GM23338 (cell line): ENCODE data around the gene COA1. TPM values are rescaled to one million over a fixed set of nuclear protein-coding genes. Genes with fewer than 3 reads are reported as not detected.

Source experiments
- ATAC-seq: fragments of 200-7000 bp; cut with Tn5 transposase; 3 replicates; pipeline ENCODE4 v1.9.1; 2020
- DNase-seq: peaks from one replicate; pipeline ENCODE4 v3.0.0-alpha.2; 2015; ENCODE audit warnings: low spot score
- H2AFZ ChIP-seq: fragments of 200-600 bp; sonication (generic); 2 replicates; pipeline ENCODE4 v1.8.0; 2016; ENCODE audit warnings: antibody characterized with exemption, mild to moderate bottlenecking, moderate library complexity
- H3F3A ChIP-seq: fragments of 200-600 bp; sonication (generic); replicated peaks from 2 replicates; pipeline ENCODE4 v1.8.0; 2017; ENCODE audit warnings: antibody characterized with exemption, mixed run types, low read depth
- H3K27ac ChIP-seq: fragments of 200-600 bp; sonication (generic); 2 replicates; pipeline ENCODE4 v1.6.1; 2016; ENCODE audit warnings: low read depth
- H3K27me3 ChIP-seq: fragments of 200-600 bp; sonication (generic); 2 replicates; pipeline ENCODE4 v1.8.0; 2016; ENCODE audit warnings: mild to moderate bottlenecking, mixed run types, moderate library complexity; ENCODE audit not compliant: insufficient read depth
- H3K36me3 ChIP-seq: fragments of 200-600 bp; sonication (generic); 2 replicates; pipeline ENCODE4 v1.8.0; 2016; ENCODE audit warnings: mild to moderate bottlenecking; ENCODE audit not compliant: insufficient read depth
- H3K4me1 ChIP-seq: fragments of 200-600 bp; sonication (generic); 2 replicates; pipeline ENCODE4 v1.8.0; 2016; ENCODE audit warnings: mild to moderate bottlenecking, moderate library complexity; ENCODE audit not compliant: insufficient read depth
- H3K4me2 ChIP-seq: fragments of 200-600 bp; sonication (generic); 2 replicates; pipeline ENCODE4 v1.7.1; 2017; ENCODE audit warnings: mixed run types
- H3K4me3 ChIP-seq: fragments of 200-600 bp; sonication (generic); 2 replicates; pipeline ENCODE4 v1.6.1; 2016; ENCODE audit warnings: mixed run types
- H3K79me2 ChIP-seq: fragments of 200-600 bp; sonication (generic); replicated peaks from 2 replicates; pipeline ENCODE4 v1.8.0; 2017; ENCODE audit warnings: mild to moderate bottlenecking; ENCODE audit not compliant: insufficient read depth
- H3K9me2 ChIP-seq: fragments of 200-600 bp; sonication (generic); 2 replicates; pipeline ENCODE4 v1.8.0; 2017; ENCODE audit not compliant: insufficient read depth
- H4K20me1 ChIP-seq: fragments of 200-600 bp; sonication (generic); replicated peaks from 2 replicates; pipeline ENCODE4 v1.8.0; 2017; ENCODE audit warnings: mild to moderate bottlenecking; ENCODE audit not compliant: insufficient read depth
- H3K27ac Mint-ChIP-seq: 2 replicates; pipeline ENCODE4 v1.8.0; 2020; ENCODE audit warnings: inconsistent platforms, mild to moderate bottlenecking, moderate library complexity, mixed read lengths
- H3K27me3 Mint-ChIP-seq: 3 replicates; pipeline ENCODE4 v1.8.0; 2022; ENCODE audit warnings: low read depth, mild to moderate bottlenecking, moderate library complexity, mixed read lengths, inconsistent platforms; ENCODE audit not compliant: insufficient read depth, poor library complexity
- H3K36me3 Mint-ChIP-seq: 3 replicates; pipeline ENCODE4 v1.8.0; 2021; ENCODE audit warnings: low read depth, mild to moderate bottlenecking, inconsistent platforms, moderate library complexity, mixed read lengths
- H3K4me1 Mint-ChIP-seq: 3 replicates; pipeline ENCODE4 v1.8.0; 2020; ENCODE audit warnings: mild to moderate bottlenecking, inconsistent platforms, mixed read lengths
- H3K4me3 Mint-ChIP-seq: 3 replicates; pipeline ENCODE4 v1.8.0; 2021; ENCODE audit warnings: moderate library complexity, mild to moderate bottlenecking, inconsistent platforms, mixed read lengths
- H3K9me3 Mint-ChIP-seq: 3 replicates; pipeline ENCODE4 v1.8.0; 2020; ENCODE audit warnings: moderate library complexity, mild to moderate bottlenecking, inconsistent platforms, mixed read lengths
- CREB1 ChIP-seq: fragments of 250-450 bp; sonication (Bioruptor Pico); IDR thresholded peaks from 2 replicates; pipeline ENCODE4 v1.5.0; 2020; ENCODE audit warnings: low read depth, mild to moderate bottlenecking, moderate library complexity
- CTCF ChIP-seq, 2 experiments: fragments of 200-600 bp in 1 of 2; sonication (generic) in 1 of 2; conservative IDR thresholded peaks; 2 replicates each; pipeline versions ENCODE4 v1.5.1 to v1.6.1; 2016 to 2017; ENCODE audit warnings: antibody characterized with exemption in 2 of 2, low read depth in 2 of 2, mild to moderate bottlenecking in 2 of 2, moderate library complexity in 1 of 2
- EZH2 ChIP-seq: fragments of 200-600 bp; sonication (generic); IDR thresholded peaks from one replicate; pipeline ENCODE4 v1.8.0; 2017; ENCODE audit warnings: antibody characterized with exemption, mild to moderate bottlenecking, low read depth; ENCODE audit not compliant: unreplicated experiment
- EZH2phosphoT487 ChIP-seq: fragments of 200-600 bp; sonication (generic); IDR thresholded peaks from one replicate; pipeline ENCODE4 v1.8.1; 2018; ENCODE audit warnings: antibody characterized with exemption; ENCODE audit not compliant: unreplicated experiment
- NANOG ChIP-seq: IDR thresholded peaks from 2 replicates; pipeline ENCODE4 v1.6.1; 2016; ENCODE audit warnings: antibody characterized with exemption, borderline replicate concordance
- POLR2AphosphoS5 ChIP-seq: IDR thresholded peaks from 2 replicates; pipeline ENCODE4 v1.6.1; 2016; ENCODE audit warnings: antibody characterized with exemption, low read depth
- STAT1 ChIP-seq: IDR thresholded peaks from one replicate; pipeline ENCODE4 v1.6.1; 2016; ENCODE audit warnings: antibody characterized with exemption; ENCODE audit not compliant: unreplicated experiment
- ZNF114 ChIP-seq: fragments of 250-450 bp; sonication (Bioruptor Pico); IDR thresholded peaks from 2 replicates; pipeline ENCODE4 v1.5.0; 2020; ENCODE audit warnings: mild to moderate bottlenecking, moderate library complexity
- ZNF331 ChIP-seq: fragments of 250-450 bp; sonication (Bioruptor Pico); IDR thresholded peaks from 2 replicates; pipeline ENCODE4 v1.5.0; 2020; ENCODE audit warnings: low read depth, mild to moderate bottlenecking, moderate library complexity
- polyA plus RNA-seq: library from polyadenylated mRNA; unstranded; fragments of >200 nt; fragmentation: Nextera tagmentation; extraction: Ambion mirVana; gene quantifications from 2 replicates; pipeline ENCODE4 v1.2.1, GENCODE V29; 2016
- total RNA-seq: library from RNA; depleted of rRNA; stranded (reverse); fragments of >200 nt; shearing (Covaris generic); gene quantifications from 2 replicates; pipeline ENCODE4 v1.2.3, GENCODE V29; 2014
- TF ChIP-seq, protein P1 (sequence below): fragments of 250-450 bp; sonication (Bioruptor Pico); IDR thresholded peaks from 2 replicates; pipeline ENCODE4 v1.5.0; 2020; ENCODE audit warnings: mild to moderate bottlenecking, moderate library complexity
- TF ChIP-seq, protein P2 (sequence below): IDR thresholded peaks from 2 replicates; pipeline ENCODE4 v1.6.1; 2016; ENCODE audit warnings: antibody characterized with exemption

COA1 gene
- total and polyA plus RNA-seq, 2 experiments from 2014 or later: 156 to 158 TPM

DNA sequence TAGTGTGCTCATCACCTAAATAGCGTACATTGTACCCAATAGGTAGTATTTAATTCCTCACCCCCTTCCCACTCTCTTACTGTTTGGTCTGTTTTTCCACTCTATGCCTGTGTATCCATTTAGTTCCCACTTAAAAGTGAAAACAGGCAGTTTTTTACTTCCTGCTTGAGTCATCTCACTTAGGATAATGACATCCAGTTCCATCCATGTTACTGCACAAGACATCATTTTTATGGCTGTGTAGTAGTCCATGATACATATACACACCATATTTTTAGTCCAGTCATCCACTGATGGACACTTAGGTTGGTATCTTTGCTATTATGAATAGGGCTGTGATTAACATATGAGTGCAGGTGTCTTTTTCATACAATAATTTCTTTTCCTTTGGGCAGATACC, 136.3 kb downstream of the COA1 start:
- Mint-ChIP-seq H3K27ac (no peak overlapping the region), H3K36me3 (peaks cover 3% of the 10 kb centered on the region; the same call in 1 of the 3 replicates)

More for the DNA sequence above, 136.3 kb downstream of the COA1 start:
- Mint-ChIP-seq H3K4me3 (no peak overlapping the region), H3K4me1 (peaks cover 4% of the 10 kb centered on the region; the same call in 2 of the 3 replicates), H3K9me3 (no peaks in the 10 kb centered on the region), H3K27me3 (no peaks in the 10 kb centered on the region)
- TF ChIP-seq CREB1 (CRISPR knock-in tag): no peak
- TF ChIP-seq, protein P1, sequence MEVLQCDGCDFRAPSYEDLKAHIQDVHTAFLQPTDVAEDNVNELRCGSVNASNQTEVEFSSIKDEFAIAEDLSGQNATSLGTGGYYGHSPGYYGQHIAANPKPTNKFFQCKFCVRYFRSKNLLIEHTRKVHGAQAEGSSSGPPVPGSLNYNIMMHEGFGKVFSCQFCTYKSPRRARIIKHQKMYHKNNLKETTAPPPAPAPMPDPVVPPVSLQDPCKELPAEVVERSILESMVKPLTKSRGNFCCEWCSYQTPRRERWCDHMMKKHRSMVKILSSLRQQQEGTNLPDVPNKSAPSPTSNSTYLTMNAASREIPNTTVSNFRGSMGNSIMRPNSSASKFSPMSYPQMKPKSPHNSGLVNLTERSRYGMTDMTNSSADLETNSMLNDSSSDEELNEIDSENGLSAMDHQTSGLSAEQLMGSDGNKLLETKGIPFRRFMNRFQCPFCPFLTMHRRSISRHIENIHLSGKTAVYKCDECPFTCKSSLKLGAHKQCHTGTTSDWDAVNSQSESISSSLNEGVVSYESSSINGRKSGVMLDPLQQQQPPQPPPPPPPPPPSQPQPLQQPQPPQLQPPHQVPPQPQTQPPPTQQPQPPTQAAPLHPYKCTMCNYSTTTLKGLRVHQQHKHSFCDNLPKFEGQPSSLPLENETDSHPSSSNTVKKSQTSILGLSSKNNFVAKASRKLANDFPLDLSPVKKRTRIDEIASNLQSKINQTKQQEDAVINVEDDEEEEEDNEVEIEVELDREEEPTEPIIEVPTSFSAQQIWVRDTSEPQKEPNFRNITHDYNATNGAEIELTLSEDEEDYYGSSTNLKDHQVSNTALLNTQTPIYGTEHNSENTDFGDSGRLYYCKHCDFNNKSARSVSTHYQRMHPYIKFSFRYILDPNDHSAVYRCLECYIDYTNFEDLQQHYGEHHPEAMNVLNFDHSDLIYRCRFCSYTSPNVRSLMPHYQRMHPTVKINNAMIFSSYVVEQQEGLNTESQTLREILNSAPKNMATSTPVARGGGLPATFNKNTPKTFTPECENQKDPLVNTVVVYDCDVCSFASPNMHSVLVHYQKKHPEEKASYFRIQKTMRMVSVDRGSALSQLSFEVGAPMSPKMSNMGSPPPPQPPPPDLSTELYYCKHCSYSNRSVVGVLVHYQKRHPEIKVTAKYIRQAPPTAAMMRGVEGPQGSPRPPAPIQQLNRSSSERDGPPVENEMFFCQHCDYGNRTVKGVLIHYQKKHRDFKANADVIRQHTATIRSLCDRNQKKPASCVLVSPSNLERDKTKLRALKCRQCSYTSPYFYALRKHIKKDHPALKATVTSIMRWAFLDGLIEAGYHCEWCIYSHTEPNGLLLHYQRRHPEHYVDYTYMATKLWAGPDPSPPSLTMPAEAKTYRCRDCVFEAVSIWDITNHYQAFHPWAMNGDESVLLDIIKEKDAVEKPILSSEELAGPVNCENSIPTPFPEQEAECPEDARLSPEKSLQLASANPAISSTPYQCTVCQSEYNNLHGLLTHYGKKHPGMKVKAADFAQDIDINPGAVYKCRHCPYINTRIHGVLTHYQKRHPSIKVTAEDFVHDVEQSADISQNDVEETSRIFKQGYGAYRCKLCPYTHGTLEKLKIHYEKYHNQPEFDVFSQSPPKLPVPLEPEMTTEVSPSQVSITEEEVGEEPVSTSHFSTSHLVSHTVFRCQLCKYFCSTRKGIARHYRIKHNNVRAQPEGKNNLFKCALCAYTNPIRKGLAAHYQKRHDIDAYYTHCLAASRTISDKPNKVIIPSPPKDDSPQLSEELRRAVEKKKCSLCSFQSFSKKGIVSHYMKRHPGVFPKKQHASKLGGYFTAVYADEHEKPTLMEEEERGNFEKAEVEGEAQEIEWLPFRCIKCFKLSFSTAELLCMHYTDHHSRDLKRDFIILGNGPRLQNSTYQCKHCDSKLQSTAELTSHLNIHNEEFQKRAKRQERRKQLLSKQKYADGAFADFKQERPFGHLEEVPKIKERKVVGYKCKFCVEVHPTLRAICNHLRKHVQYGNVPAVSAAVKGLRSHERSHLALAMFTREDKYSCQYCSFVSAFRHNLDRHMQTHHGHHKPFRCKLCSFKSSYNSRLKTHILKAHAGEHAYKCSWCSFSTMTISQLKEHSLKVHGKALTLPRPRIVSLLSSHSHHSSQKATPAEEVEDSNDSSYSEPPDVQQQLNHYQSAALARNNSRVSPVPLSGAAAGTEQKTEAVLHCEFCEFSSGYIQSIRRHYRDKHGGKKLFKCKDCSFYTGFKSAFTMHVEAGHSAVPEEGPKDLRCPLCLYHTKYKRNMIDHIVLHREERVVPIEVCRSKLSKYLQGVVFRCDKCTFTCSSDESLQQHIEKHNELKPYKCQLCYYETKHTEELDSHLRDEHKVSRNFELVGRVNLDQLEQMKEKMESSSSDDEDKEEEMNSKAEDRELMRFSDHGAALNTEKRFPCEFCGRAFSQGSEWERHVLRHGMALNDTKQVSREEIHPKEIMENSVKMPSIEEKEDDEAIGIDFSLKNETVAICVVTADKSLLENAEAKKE (CRISPR knock-in tag): no peak
- TF ChIP-seq ZNF114 (CRISPR knock-in tag): no peak
- no peak for TF ChIP-seq NANOG
- no peak for TF ChIP-seq EZH2phosphoT487
- TF ChIP-seq ZNF331 (CRISPR knock-in tag): no peak
- no peak for TF ChIP-seq STAT1
- no peak for TF ChIP-seq EZH2
- no peak for TF ChIP-seq CTCF (conservative IDR thresholded peaks at IDR 0.05; ENCODE audit: low read depth in 2 of 2)
- TF ChIP-seq POLR2AphosphoS5: no peak
- TF ChIP-seq, protein P2, sequence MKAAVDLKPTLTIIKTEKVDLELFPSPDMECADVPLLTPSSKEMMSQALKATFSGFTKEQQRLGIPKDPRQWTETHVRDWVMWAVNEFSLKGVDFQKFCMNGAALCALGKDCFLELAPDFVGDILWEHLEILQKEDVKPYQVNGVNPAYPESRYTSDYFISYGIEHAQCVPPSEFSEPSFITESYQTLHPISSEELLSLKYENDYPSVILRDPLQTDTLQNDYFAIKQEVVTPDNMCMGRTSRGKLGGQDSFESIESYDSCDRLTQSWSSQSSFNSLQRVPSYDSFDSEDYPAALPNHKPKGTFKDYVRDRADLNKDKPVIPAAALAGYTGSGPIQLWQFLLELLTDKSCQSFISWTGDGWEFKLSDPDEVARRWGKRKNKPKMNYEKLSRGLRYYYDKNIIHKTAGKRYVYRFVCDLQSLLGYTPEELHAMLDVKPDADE: no peak
- Histone ChIP-seq H3K27ac (no peak overlapping the region), H3K4me2 (no peak overlapping the region), H3K27me3 (no peaks in the 10 kb centered on the region), H2AFZ (no peak overlapping the region), H3K9me2 (no peaks in the 10 kb centered on the region), H4K20me1 (no peaks in the 10 kb centered on the region; the same call in 1 of the 2 replicates), H3K4me3 (no peak overlapping the region), H3F3A (no peaks in the 10 kb centered on the region), H3K4me1 (peaks cover 3% of the 10 kb centered on the region; the same call in 1 of the 2 replicates), H3K79me2 (peaks cover 78% of the 10 kb centered on the region), H3K36me3 (no peaks in the 10 kb centered on the region)
- DNase-seq: no peak
- ATAC-seq: no peak
